Panc1 (cell line): Measurements from ENCODE around the gene UCN3. TPM values are rescaled to one million over a fixed set of nuclear protein-coding genes. Genes with fewer than 3 reads are reported as not detected.

Experiments
- ATAC-seq: fragments of 200-7000 bp; cut with Tn5 transposase; 2 replicates; pipeline ENCODE4 v1.9.1; 2020; ENCODE audit warnings: mild to moderate bottlenecking, moderate library complexity
- BruUV-seq: library from RNA; stranded (reverse); fragments of 400-500 nt; replicated peaks from 2 replicates; lab custom pipeline; 2021; lab: Mats Ljungman, UMichigan
- CTCF ChIA-PET: fragments of 300-600 bp; sonication (Branson Sonifier 250); formaldehyde crosslinking; loops from one replicate; lab custom pipeline; 2022; ENCODE audit warnings: antibody characterized with exemption; lab: Charles Lee
- POLR2A ChIA-PET: fragments of 300-600 bp; sonication (Branson Sonifier 250); formaldehyde crosslinking; loops from one replicate; lab custom pipeline; 2022; ENCODE audit warnings: antibody characterized with exemption; lab: Charles Lee
- DNase-seq: peaks from one replicate; pipeline ENCODE4 v3.0.0-alpha.2; 2010; ENCODE audit warnings: low read depth, low spot score
- H3K27ac ChIP-seq: 2 replicates; pipeline ENCODE4 v1.5.1; 2011; ENCODE audit warnings: mild to moderate bottlenecking, low read length, inconsistent platforms
- H3K27me3 ChIP-seq: fragments of 200-500 bp; sonication (Bioruptor generic); 2 replicates; pipeline ENCODE4 v1.6.0; 2014; ENCODE audit warnings: low read length, inconsistent platforms; ENCODE audit not compliant: control insufficient read depth, insufficient read depth
- H3K36me3 ChIP-seq: fragments of 200-500 bp; sonication (Bioruptor generic); 2 replicates; pipeline ENCODE4 v1.5.1; 2014; ENCODE audit warnings: inconsistent platforms, mild to moderate bottlenecking, low read length, moderate library complexity; ENCODE audit not compliant: control insufficient read depth, insufficient read depth
- H3K4me1 ChIP-seq: 2 replicates; pipeline ENCODE4 v1.5.1; 2011; ENCODE audit warnings: inconsistent platforms, mild to moderate bottlenecking, low read length, moderate library complexity; ENCODE audit not compliant: control insufficient read depth, insufficient read depth
- H3K4me3 ChIP-seq, 2 experiments: 2 replicates each; pipeline ENCODE4 v1.5.1; 2011 to 2012; ENCODE audit warnings: low read depth in 2 of 2, low read length in 2 of 2, mild to moderate bottlenecking in 2 of 2, inconsistent platforms in 1 of 2, moderate library complexity in 1 of 2
- H3K9me3 ChIP-seq: fragments of 200-500 bp; sonication (Bioruptor generic); 2 replicates; pipeline ENCODE4 v1.5.1; 2014; ENCODE audit warnings: low read depth, mild to moderate bottlenecking, inconsistent platforms, low read length, moderate library complexity; ENCODE audit not compliant: control insufficient read depth, insufficient read depth
- POLR2AphosphoS5 ChIP-seq: IDR thresholded peaks from 2 replicates; pipeline ENCODE4 v1.6.1; 2012; ENCODE audit warnings: mild to moderate bottlenecking, low read depth, low read length, moderate library complexity
- REST ChIP-seq, 2 experiments: IDR thresholded peaks; 2 replicates each; pipeline ENCODE4 v1.6.1; 2011 to 2012; ENCODE audit warnings: low read depth in 2 of 2, control low read depth in 1 of 2, low read length in 1 of 2, mild to moderate bottlenecking in 1 of 2, moderate library complexity in 1 of 2; ENCODE audit not compliant: insufficient read depth in 1 of 2
- SIN3A ChIP-seq: IDR thresholded peaks from 2 replicates; pipeline ENCODE4 v1.6.1; 2012; ENCODE audit warnings: low read depth, mild to moderate bottlenecking, low read length, moderate library complexity, borderline replicate concordance; ENCODE audit not compliant: insufficient read depth
- TCF7L2 ChIP-seq: IDR thresholded peaks from 2 replicates; pipeline ENCODE4 v1.6.1; 2011; ENCODE audit warnings: mild to moderate bottlenecking, low read depth, low read length, inconsistent platforms
- in situ Hi-C: cut with HindIII; loops from 2 replicates; pipeline ENCODE4 v1.10.0; 2016; ENCODE audit warnings: low sequenced_read_pairs, low pct_unique_long_range_greater_than_20kb
- intact Hi-C: fragments of 100-400 bp; cut with micrococcal nuclease; formaldehyde crosslinking; loops from one replicate; pipeline ENCODE4 v1.10.0; 2022; ENCODE audit not compliant: unreplicated experiment
- total RNA-seq: library from RNA; stranded (reverse); gene quantifications from one replicate; pipeline ENCODE4 v1.2.1, GENCODE V29; 2021; ENCODE audit not compliant: unreplicated experiment
- TF ChIP-seq, protein P1 (sequence below): fragments of 450-650 bp; IDR thresholded peaks from 2 replicates; pipeline ENCODE4 v1.5.1; 2017; ENCODE audit warnings: mild to moderate bottlenecking

The UCN3 gene
- total RNA-seq, 1 experiment from 2014 or later = not detected

- TF ChIP-seq POLR2AphosphoS5 (no peak), TCF7L2 (no peak), REST (IDR thresholded peaks at IDR 0.05; ENCODE audit: insufficient read depth in 1 of 2, low read depth in 2 of 2, low read length in 1 of 2) (no peak), SIN3A (no peak)
- TF ChIP-seq, protein P1, sequence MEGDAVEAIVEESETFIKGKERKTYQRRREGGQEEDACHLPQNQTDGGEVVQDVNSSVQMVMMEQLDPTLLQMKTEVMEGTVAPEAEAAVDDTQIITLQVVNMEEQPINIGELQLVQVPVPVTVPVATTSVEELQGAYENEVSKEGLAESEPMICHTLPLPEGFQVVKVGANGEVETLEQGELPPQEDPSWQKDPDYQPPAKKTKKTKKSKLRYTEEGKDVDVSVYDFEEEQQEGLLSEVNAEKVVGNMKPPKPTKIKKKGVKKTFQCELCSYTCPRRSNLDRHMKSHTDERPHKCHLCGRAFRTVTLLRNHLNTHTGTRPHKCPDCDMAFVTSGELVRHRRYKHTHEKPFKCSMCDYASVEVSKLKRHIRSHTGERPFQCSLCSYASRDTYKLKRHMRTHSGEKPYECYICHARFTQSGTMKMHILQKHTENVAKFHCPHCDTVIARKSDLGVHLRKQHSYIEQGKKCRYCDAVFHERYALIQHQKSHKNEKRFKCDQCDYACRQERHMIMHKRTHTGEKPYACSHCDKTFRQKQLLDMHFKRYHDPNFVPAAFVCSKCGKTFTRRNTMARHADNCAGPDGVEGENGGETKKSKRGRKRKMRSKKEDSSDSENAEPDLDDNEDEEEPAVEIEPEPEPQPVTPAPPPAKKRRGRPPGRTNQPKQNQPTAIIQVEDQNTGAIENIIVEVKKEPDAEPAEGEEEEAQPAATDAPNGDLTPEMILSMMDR = no peak
- no peak overlapping the region for H3K4me3 ChIP-seq
- no peak overlapping the region for H3K27ac ChIP-seq
- ChIA-PET CTCF (no interaction called here), POLR2A (no interaction called here)
- no peak for DNase-seq
- in situ Hi-C loops = no loop called here
- intact Hi-C loops = no loop called here
- no peaks in the 10 kb centered on the region for H3K36me3 ChIP-seq
- H3K27me3 ChIP-seq = no peaks in the 10 kb centered on the region
- no TSS peak for BruUV-seq
- no peaks in the 10 kb centered on the region for H3K4me1 ChIP-seq
- ATAC-seq = no peak
- no peaks in the 10 kb centered on the region for H3K9me3 ChIP-seq
Observed at GRCh38 chr10:5360318-5360915, 4.3 kb upstream of the UCN3 start.

DNA sequence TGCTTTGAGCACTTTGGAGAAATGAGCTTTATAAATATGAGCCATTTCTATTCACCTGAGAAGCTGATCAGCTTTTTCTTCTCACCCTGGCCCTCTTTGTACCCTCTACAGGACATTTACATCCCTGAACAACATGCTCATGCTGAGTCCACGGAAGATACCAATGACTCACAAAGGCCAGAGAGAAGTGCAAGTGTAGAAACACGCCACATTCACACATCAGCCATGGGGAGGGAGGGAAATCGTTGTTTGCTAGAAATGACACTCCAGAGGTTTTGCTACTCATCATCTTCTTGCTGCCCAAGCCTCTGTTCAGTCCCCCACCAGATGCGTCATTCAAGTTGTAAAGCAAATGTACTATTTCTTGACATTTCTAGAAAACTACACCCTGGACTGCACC lies 2.8 kb upstream of the UCN3 start:
- no peaks in the 10 kb centered on the region for H3K9me3 ChIP-seq
- intact Hi-C loops = no loop called here
- no peaks in the 10 kb centered on the region for H3K4me1 ChIP-seq
- ATAC-seq (no peak), DNase-seq (no peak)
- in situ Hi-C loops = no loop called here
- TF ChIP-seq, protein P1 = no peak
- BruUV-seq = no TSS peak
- no peak overlapping the region for H3K4me3 ChIP-seq
- H3K36me3 ChIP-seq = no peaks in the 10 kb centered on the region
- H3K27ac ChIP-seq = no peak overlapping the region
- ChIA-PET POLR2A (no interaction called here), CTCF (no interaction called here)
- H3K27me3 ChIP-seq = no peaks in the 10 kb centered on the region
